22Rv1 (cell line): ENCODE data around the gene MEIS1.

Source experiments
- H3K27ac ChIP-seq: fragments of 450-650 bp; 2 replicates; pipeline ENCODE4 v1.5.1; 2017
- ZFX ChIP-seq: fragments of 450-650 bp; IDR thresholded peaks from 2 replicates; pipeline ENCODE4 v1.6.1; 2017; ENCODE audit warnings: antibody characterized with exemption, borderline replicate concordance
- TF ChIP-seq, protein P1 (sequence below): fragments of 450-650 bp; IDR thresholded peaks from 2 replicates; pipeline ENCODE4 v1.5.1; 2017; ENCODE audit warnings: mild to moderate bottlenecking

The MEIS1 gene

DNA sequence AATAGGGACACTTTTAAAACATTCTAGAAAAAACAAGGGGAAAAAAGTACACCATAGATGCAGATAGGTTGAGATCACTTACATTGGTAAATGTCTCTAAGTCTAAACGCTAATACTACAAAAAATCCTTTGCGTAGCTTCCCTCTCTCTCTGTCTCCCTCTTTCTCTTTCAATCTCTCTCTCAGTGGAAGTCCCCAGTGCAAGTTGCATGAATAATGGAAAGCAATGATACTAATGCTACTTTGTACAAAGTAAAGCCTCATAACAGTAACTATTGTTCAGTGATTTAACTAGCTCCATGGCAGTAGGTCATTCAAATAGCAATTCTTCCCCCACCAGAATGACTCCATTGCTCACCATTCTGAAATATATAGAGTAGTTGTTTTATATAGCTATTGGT is 12.8 kb downstream of the MEIS1 start:
- H3K27ac ChIP-seq = no peak overlapping the region
- TF ChIP-seq, protein P1, sequence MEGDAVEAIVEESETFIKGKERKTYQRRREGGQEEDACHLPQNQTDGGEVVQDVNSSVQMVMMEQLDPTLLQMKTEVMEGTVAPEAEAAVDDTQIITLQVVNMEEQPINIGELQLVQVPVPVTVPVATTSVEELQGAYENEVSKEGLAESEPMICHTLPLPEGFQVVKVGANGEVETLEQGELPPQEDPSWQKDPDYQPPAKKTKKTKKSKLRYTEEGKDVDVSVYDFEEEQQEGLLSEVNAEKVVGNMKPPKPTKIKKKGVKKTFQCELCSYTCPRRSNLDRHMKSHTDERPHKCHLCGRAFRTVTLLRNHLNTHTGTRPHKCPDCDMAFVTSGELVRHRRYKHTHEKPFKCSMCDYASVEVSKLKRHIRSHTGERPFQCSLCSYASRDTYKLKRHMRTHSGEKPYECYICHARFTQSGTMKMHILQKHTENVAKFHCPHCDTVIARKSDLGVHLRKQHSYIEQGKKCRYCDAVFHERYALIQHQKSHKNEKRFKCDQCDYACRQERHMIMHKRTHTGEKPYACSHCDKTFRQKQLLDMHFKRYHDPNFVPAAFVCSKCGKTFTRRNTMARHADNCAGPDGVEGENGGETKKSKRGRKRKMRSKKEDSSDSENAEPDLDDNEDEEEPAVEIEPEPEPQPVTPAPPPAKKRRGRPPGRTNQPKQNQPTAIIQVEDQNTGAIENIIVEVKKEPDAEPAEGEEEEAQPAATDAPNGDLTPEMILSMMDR = no peak
- no peak for TF ChIP-seq ZFX

DNA sequence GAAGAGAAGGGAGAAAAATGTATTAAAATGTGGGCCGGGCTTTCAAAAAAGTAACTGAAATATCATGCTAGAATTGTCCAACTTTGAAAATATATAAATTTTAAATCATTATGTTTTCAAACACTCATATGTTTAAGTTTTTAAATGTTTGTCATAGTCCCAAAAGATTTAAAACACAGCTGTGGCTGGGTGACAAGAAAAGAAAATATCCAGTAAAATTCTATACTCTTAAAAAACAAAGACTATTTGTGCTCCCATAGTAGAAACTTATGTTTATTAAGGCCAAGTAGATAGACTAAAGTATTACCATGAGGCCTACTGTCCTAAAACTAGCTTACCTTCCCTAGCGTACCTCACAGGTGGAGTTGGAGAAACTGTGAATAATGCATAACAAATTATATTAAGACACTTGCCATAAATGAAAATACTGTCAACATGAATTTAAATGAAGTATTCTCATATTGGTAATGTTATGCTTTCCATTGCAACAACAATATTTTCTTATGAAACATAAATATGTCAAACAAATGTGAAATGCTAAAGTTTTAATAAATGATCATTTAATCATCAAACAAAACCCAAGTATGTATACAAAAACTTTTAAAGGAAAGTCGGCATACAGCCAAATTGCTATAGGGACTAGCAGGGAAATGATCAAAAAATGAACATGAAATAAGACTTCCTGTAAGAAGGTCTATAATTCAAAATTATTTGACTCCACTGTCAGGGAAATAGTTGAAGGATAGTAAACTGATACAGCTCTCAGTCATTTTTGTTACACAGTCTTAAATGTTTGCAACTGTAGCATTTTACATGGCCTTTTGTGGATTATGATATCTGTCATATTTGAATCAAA is 13.4 kb downstream of the MEIS1 start:
- TF ChIP-seq ZFX = no peak
- TF ChIP-seq, protein P1 = no peak

DNA sequence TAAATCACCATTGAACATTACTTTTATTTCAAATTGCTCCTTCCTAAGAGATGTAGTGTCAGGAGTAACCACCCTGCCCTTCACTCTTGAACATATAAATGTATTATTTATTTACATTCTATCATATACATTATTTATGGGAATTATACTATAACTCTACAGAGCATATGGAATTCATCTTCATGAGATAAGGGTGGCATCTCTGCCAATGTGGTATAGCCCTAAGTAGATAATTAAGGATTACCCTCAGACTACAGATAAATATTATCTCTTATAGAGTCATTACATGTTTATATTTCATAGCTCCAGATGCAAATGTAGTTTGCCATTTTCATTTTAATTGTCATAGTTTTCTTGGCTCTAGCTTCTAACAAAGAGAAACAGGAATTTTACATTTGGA is 17.3 kb downstream of the MEIS1 start:
- TF ChIP-seq ZFX = no peak
- TF ChIP-seq, protein P1 = no peak
- no peak overlapping the region for H3K27ac ChIP-seq

More for the DNA sequence above, 13.4 kb downstream of the MEIS1 start:
- no peak overlapping the region for H3K27ac ChIP-seq

DNA sequence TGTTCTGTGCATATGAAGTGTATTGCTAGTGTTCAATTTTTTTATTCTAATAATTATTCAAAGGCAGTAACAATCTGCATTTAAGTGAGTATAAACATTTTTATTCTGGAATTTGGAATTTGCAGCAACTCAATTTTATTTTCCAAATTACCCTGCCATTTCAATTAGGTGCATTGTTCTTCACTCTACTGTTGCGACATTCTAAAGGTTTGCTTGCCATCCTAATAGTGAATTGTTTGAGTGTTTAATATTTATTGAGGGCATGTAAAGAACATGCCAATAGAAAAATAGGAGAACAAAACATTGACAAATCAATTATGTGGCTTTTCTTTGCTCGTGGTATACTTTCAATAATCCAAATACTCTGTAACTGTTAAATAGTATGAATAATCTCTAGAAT is 18.0 kb downstream of the MEIS1 start:
- no peak overlapping the region for H3K27ac ChIP-seq
- TF ChIP-seq ZFX = no peak
- TF ChIP-seq, protein P1 = no peak

DNA sequence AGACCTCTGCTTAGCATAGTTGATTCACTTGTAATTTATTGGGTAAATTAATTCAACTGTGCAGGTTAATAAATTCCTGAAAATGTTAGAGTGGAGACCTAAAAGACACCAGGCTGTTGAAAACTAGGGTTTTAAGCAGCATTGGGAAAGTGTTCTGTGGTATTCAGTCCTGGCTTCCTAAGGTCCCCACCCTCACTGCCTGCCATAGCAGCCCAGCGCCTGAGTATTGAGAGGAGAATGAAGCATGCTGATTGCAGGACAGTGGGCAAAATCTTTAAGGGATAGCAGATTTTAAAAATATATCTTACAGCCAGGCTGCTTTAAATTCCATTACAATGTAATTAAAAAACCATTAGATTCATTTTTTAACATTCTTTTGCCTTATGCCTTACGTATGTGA is 20.6 kb downstream of the MEIS1 start:
- no peak overlapping the region for H3K27ac ChIP-seq
- no peak for TF ChIP-seq ZFX
- TF ChIP-seq, protein P1 = no peak

DNA sequence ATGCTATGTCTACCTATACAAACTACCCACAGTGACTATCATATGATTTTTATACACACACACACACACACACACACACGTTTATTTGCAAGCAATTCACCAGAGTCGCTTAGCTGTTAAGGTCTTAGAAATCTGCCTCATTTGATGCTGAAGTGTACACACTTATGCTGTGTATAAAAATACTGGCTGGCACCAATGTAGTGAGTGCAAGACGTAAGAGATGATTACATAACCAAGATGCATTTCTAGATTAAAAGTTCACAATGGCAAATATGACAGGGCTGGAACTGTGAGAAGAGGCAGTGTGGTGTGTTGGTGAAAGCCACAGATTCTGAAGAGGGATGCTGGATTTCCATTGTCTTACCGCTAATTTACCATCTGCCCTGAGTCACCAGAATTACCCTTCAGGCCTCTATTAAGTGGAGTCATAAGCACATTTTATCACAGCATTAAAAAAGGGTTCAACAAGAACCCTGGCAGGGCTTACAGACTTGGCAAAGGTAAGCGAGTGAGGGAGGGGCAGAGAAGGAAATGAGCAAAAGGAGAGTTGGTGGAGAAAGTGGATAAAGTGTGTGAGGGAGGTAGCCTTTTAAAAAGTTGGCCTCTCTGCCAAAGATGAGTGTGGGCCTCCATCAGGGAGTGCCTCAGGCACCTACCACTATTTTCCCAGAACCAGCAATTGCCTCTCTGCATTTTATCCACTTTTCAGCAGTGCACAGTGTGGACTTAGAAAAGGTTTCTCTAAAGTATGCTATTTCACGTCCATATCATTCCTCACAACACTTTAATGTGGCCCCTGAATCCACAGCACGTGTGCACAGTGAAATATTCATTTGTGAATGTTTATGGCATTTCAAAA is 21.5 kb downstream of the MEIS1 start:
- no peak for TF ChIP-seq ZFX
- TF ChIP-seq, protein P1 = no peak

DNA sequence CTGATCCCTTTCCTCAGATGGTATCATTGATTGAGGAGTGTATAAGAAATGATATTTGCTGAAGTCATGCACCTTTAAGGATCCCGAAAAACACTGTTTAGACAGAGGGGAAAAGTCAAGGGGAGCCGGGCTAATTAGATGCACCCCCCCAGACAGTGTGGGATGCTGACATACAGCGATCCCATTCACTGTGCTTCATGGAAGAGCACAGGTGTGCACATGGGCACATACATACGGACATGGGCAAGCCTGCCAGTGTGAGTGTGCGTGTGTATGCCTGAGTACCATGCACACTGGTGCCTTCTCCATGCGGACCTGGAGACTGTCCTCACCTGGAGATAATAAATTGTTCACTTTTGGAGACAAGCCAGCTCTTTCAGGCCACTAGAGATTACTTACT is 22.6 kb downstream of the MEIS1 start:
- TF ChIP-seq, protein P1 = no peak
- no peak for TF ChIP-seq ZFX
- H3K27ac ChIP-seq = no peak overlapping the region

More for the DNA sequence above, 21.5 kb downstream of the MEIS1 start:
- H3K27ac ChIP-seq = no peak overlapping the region
